T-helper 22 cell (primary cell): ENCODE measurements around the gene RELN.

Source experiments
- DNase-seq: peaks from one replicate; pipeline ENCODE4 v3.0.0-alpha.2; 2020; ENCODE audit warnings: low read depth

Gene RELN

GRCh38 chr7:103989785-103990767, 618 bp upstream of the RELN start:
- no peak for DNase-seq

- no peak for DNase-seq
These were observed 824 bp downstream of the RELN start for GRCh38 chr7:103988468-103989199.

- DNase-seq: no peak
These were observed 2.0 kb downstream of the RELN start for GRCh38 chr7:103987451-103987850.

- no peak for DNase-seq
These were observed 3.8 kb downstream of the RELN start for GRCh38 chr7:103985565-103986126.

- DNase-seq: no peak
These were observed 5.4 kb downstream of the RELN start for GRCh38 chr7:103984050-103984449.

GRCh38 chr7:103983201-103983977, 6.1 kb downstream of the RELN start:
- no peak for DNase-seq

- DNase-seq: no peak
These were observed 8.4 kb downstream of the RELN start for GRCh38 chr7:103981003-103981423.

GRCh38 chr7:103972779-103973434, 16.6 kb downstream of the RELN start:
- no peak for DNase-seq

- no peak for DNase-seq
These were observed 22.1 kb downstream of the RELN start for GRCh38 chr7:103967401-103967800.

- no peak for DNase-seq
These were observed 22.7 kb downstream of the RELN start for GRCh38 chr7:103966593-103967277.

GRCh38 chr7:103964269-103964668, 25.2 kb downstream of the RELN start:
- no peak for DNase-seq

GRCh38 chr7:103962070-103962469, 27.4 kb downstream of the RELN start:
- no peak for DNase-seq

- DNase-seq: no peak
These were observed 31.1 kb downstream of the RELN start for GRCh38 chr7:103958284-103958818.

- DNase-seq: no peak
These were observed 33.5 kb downstream of the RELN start for GRCh38 chr7:103955985-103956384.

GRCh38 chr7:103952408-103952807, 37.0 kb downstream of the RELN start:
- no peak for DNase-seq

- DNase-seq: no peak
These were observed 38.1 kb downstream of the RELN start for GRCh38 chr7:103951311-103951710.

- DNase-seq: no peak
These were observed 40.1 kb downstream of the RELN start for GRCh38 chr7:103949374-103949773.

- no peak for DNase-seq
These were observed 42.3 kb downstream of the RELN start for GRCh38 chr7:103947026-103947655.

- DNase-seq: no peak
These were observed 45.1 kb downstream of the RELN start for GRCh38 chr7:103944230-103944900.
